ENCODE results near the gene NEURL1.

Gene NEURL1

DNA sequence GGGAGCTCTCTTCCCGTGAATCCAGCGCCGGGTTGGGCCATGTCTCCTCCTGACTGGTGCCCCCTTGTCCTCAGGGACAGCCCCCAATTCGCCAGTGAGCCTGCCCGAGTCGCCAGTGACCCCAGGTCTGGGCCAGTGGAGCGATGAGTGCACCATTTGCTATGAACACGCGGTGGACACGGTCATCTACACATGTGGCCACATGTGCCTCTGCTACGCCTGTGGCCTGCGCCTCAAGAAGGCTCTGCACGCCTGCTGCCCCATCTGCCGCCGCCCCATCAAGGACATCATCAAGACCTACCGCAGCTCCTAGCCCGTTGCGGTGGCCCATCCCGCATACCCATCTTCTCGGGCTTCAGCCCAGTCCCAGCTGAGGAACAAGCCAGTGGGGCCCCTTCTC lies 96.6 kb downstream of the NEURL1 start:
- no peaks in the 10 kb centered on the region for H3K9me3 ChIP-seq (ENCODE audit: control insufficient read depth, low read length)
- H3K4me3 ChIP-seq (ENCODE audit: extremely low read depth, insufficient read depth, low read length, poor library complexity, severe bottlenecking): no peak overlapping the region
- WGBS, 2 experiments (ENCODE audit: insufficient coverage in 2 of 2): 93 to 96% methylated on average over 16 to 20 of the region's 20 CpGs
- H3K4me1 ChIP-seq (ENCODE audit: control insufficient read depth, insufficient read depth, low read length, poor library complexity, severe bottlenecking): no peaks in the 10 kb centered on the region
- H3K36me3 ChIP-seq (ENCODE audit: control insufficient read depth, insufficient read depth, low read length): no peaks in the 10 kb centered on the region
- no peak overlapping the region for H3K27ac ChIP-seq (ENCODE audit: low read depth, low read length, severe bottlenecking)

GRCh38 chr10:103590744-103591291 lies 97.3 kb downstream of the NEURL1 start:
- Histone ChIP-seq H3K36me3 (ENCODE audit: control insufficient read depth, insufficient read depth, low read length) (no peaks in the 10 kb centered on the region), H3K4me1 (ENCODE audit: control insufficient read depth, insufficient read depth, low read length, poor library complexity, severe bottlenecking) (no peaks in the 10 kb centered on the region), H3K27ac (ENCODE audit: low read depth, low read length, severe bottlenecking) (no peak overlapping the region), H3K4me3 (ENCODE audit: extremely low read depth, insufficient read depth, low read length, poor library complexity, severe bottlenecking) (no peak overlapping the region), H3K9me3 (ENCODE audit: control insufficient read depth, low read length) (no peaks in the 10 kb centered on the region)
- WGBS, 2 experiments (ENCODE audit: insufficient coverage in 2 of 2): 87 to 98% methylated on average over 3 to 5 of the region's 6 CpGs

DNA sequence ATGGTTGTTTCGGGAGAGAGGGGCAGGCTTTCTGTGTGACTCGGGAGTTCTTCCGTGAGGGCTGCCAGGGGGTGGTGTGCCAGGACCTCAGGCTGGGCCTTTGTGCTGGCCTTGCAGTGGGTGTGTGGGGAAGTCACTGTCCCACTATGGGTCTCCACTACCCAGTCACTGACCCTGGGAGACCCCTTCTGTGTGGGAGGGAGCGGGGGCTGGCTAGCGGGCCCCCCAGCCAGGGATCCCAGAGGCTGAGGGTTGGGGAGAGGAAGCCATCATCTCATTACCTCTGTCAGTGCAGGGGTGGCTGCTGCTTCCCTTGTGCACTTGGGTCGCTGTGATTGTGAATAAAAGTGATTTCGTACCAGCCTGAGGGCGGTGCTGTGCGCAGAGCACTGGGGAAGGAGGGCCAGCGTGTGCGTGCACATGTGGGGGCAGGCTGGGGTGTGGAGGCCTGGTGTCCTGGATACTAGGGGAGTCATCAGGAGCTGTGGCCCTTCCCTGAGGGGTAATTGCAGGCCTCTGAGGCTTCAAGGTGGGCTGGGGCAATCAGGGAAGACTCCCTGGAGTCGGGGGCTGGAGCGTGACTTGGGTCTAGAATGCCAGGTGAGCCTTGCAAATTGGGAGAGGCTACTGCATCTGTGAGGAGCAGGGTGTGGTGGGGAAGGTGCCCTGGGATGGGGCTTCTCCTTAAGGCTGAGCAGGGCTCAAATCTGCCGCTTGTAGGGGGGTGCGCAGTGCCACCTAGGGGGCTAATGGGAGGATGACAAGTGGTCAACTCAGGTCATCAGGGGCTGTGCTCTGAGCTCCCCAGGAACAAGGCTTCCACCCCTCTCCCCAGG lies 98.9 kb downstream of the NEURL1 start:
- H3K4me3 ChIP-seq (ENCODE audit: extremely low read depth, insufficient read depth, low read length, poor library complexity, severe bottlenecking): no peak overlapping the region
- 78 to 80% methylated on average over 8 to 11 of the region's 15 CpGs for WGBS, 2 experiments (ENCODE audit: insufficient coverage in 2 of 2)
- no peaks in the 10 kb centered on the region for H3K9me3 ChIP-seq (ENCODE audit: control insufficient read depth, low read length)
- no peak overlapping the region for H3K27ac ChIP-seq (ENCODE audit: low read depth, low read length, severe bottlenecking)
- H3K4me1 ChIP-seq (ENCODE audit: control insufficient read depth, insufficient read depth, low read length, poor library complexity, severe bottlenecking): no peaks in the 10 kb centered on the region
- no peaks in the 10 kb centered on the region for H3K36me3 ChIP-seq (ENCODE audit: control insufficient read depth, insufficient read depth, low read length)

DNA sequence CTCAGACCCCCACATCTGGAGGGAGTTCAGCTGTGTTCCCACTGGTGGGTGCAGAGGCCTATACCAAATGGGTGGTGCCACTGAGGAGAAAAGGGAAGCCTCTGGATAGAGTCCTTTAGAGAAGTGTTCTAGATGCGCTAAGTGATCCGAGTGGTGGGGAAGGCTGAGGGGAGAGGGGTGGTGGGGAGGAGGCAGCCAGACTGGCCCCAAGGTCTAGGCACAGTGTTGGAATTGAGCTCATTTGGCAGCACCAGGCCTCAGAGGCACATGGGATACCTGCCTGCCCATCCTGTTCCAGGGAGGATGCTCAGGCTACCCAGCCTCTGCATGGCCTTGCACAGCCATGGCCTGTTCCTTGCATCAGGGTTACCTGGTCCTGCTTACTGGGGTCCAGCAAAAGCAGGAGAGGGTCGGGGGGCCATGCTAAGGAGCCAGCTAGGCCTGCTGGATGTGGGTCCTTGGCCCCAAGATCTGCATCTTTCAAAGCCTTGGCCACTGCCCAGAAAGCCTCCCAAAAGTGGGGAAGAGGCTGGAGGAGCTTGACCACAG lies 99.6 kb downstream of the NEURL1 start:
- Histone ChIP-seq H3K4me1 (ENCODE audit: control insufficient read depth, insufficient read depth, low read length, poor library complexity, severe bottlenecking) (no peaks in the 10 kb centered on the region), H3K4me3 (ENCODE audit: extremely low read depth, insufficient read depth, low read length, poor library complexity, severe bottlenecking) (no peak overlapping the region), H3K27ac (ENCODE audit: low read depth, low read length, severe bottlenecking) (no peak overlapping the region), H3K9me3 (ENCODE audit: control insufficient read depth, low read length) (no peaks in the 10 kb centered on the region), H3K36me3 (ENCODE audit: control insufficient read depth, insufficient read depth, low read length) (no peaks in the 10 kb centered on the region)
- WGBS, 2 experiments (ENCODE audit: insufficient coverage in 2 of 2): 68 to 77% methylated on average over 3 of the region's 3 CpGs

- WGBS, 2 experiments (ENCODE audit: insufficient coverage in 2 of 2): 94% methylated on average over 3 of the region's 4 CpGs; no CpG with 5 or more reads in 1 of the 2 experiments
- Histone ChIP-seq H3K9me3 (ENCODE audit: control insufficient read depth, low read length) (no peaks in the 10 kb centered on the region), H3K27ac (ENCODE audit: low read depth, low read length, severe bottlenecking) (no peak overlapping the region), H3K36me3 (ENCODE audit: control insufficient read depth, insufficient read depth, low read length) (peaks cover 9% of the 10 kb centered on the region), H3K4me3 (ENCODE audit: extremely low read depth, insufficient read depth, low read length, poor library complexity, severe bottlenecking) (no peak overlapping the region), H3K4me1 (ENCODE audit: control insufficient read depth, insufficient read depth, low read length, poor library complexity, severe bottlenecking) (peaks cover 3% of the 10 kb centered on the region)
Measured at GRCh38 chr10:103595933-103596726, 102.6 kb downstream of the NEURL1 start.

GRCh38 chr10:103597003-103597402 lies 103.5 kb downstream of the NEURL1 start:
- H3K4me3 ChIP-seq (ENCODE audit: extremely low read depth, insufficient read depth, low read length, poor library complexity, severe bottlenecking): no peak overlapping the region
- H3K36me3 ChIP-seq (ENCODE audit: control insufficient read depth, insufficient read depth, low read length): peaks cover 17% of the 10 kb centered on the region
- no peaks in the 10 kb centered on the region for H3K9me3 ChIP-seq (ENCODE audit: control insufficient read depth, low read length)
- no peak overlapping the region for H3K27ac ChIP-seq (ENCODE audit: low read depth, low read length, severe bottlenecking)
- WGBS, 2 experiments (ENCODE audit: insufficient coverage in 2 of 2): 73 to 83% methylated on average over 5 to 6 of the region's 6 CpGs
- peaks cover 3% of the 10 kb centered on the region for H3K4me1 ChIP-seq (ENCODE audit: control insufficient read depth, insufficient read depth, low read length, poor library complexity, severe bottlenecking)

DNA sequence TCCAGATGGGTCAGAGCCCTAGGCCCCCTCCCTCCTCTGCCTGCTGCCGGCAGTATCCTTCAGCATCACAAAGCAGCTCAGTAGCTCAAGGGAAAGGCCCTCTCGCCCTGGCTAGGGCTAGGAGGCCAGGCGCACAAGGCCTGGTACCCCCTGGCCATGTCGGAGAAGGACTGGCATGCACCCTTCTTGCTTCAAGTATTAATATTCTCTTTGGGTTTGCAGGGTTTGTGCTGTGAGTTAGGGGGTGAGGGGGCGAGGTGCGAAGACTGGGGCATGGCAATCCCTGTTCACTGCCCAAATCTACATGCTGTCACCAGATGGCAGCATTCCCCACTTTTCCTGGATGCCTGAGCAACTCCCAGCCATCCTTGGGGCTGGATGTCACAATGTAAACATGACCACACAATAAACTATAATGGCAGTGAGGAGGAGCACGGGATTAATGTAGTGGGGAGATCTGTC lies 105.2 kb downstream of the NEURL1 start:
- no peaks in the 10 kb centered on the region for H3K9me3 ChIP-seq (ENCODE audit: control insufficient read depth, low read length)
- H3K4me3 ChIP-seq (ENCODE audit: extremely low read depth, insufficient read depth, low read length, poor library complexity, severe bottlenecking): no peak overlapping the region
- 35 to 54% methylated on average over 2 to 6 of the region's 7 CpGs for WGBS, 2 experiments (ENCODE audit: insufficient coverage in 2 of 2)
- H3K4me1 ChIP-seq (ENCODE audit: control insufficient read depth, insufficient read depth, low read length, poor library complexity, severe bottlenecking): peaks cover 3% of the 10 kb centered on the region
- no peak overlapping the region for H3K27ac ChIP-seq (ENCODE audit: low read depth, low read length, severe bottlenecking)
- peaks cover 33% of the 10 kb centered on the region for H3K36me3 ChIP-seq (ENCODE audit: control insufficient read depth, insufficient read depth, low read length)

DNA sequence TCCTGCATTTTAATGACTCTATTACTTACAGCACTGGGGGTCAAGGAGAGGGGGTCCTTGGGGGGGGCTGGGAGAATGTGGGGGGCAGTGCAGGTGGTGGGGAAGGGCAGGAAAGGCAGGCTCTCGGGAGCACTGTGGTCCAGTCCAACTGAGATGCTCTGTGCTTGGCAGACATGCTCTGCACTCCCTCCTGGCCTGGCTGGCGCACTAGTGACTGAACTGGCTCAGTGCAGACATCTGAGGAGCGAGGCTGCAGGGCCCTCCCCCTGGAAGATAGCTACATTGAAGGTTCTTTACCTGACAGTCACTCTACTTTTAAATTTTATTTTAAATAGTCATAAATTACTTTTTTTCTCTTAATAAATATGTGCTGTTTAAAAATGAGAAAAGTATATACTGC lies 105.7 kb downstream of the NEURL1 start:
- Histone ChIP-seq H3K9me3 (ENCODE audit: control insufficient read depth, low read length) (no peaks in the 10 kb centered on the region), H3K4me3 (ENCODE audit: extremely low read depth, insufficient read depth, low read length, poor library complexity, severe bottlenecking) (no peak overlapping the region), H3K4me1 (ENCODE audit: control insufficient read depth, insufficient read depth, low read length, poor library complexity, severe bottlenecking) (peaks cover 3% of the 10 kb centered on the region), H3K36me3 (ENCODE audit: control insufficient read depth, insufficient read depth, low read length) (peaks cover 37% of the 10 kb centered on the region), H3K27ac (ENCODE audit: low read depth, low read length, severe bottlenecking) (no peak overlapping the region)
- 62 to 77% methylated on average over 2 of the region's 3 CpGs for WGBS, 2 experiments (ENCODE audit: insufficient coverage in 2 of 2)

DNA sequence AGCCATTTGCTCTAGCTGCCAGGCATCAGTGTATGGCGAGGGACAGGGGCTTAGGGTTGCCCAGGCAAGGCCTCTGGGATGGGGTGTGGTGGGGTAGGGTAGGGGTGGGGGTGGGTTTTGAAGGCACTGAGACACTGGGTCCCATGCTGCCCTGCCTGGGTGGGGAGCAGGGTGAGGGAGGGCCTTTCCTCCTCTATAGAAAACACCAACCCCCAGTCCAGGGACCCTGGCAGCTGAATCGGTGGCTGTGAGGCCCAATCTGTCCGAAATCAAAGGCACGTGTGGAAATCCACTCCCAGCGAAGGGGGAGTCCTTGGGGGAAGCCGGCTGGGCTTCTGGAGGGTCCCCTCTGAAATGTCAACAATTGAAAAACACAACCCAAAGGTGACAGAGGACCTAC lies 106.4 kb downstream of the NEURL1 start:
- Histone ChIP-seq H3K4me1 (ENCODE audit: control insufficient read depth, insufficient read depth, low read length, poor library complexity, severe bottlenecking) (peaks cover 3% of the 10 kb centered on the region), H3K27ac (ENCODE audit: low read depth, low read length, severe bottlenecking) (no peak overlapping the region)
- WGBS, 2 experiments (ENCODE audit: insufficient coverage in 2 of 2): 95 to 97% methylated on average over 5 to 6 of the region's 6 CpGs

GRCh38 chr10:103600325-103600724 lies 106.8 kb downstream of the NEURL1 start:
- peaks cover 3% of the 10 kb centered on the region for H3K4me1 ChIP-seq (ENCODE audit: control insufficient read depth, insufficient read depth, low read length, poor library complexity, severe bottlenecking)
- H3K4me3 ChIP-seq (ENCODE audit: extremely low read depth, insufficient read depth, low read length, poor library complexity, severe bottlenecking): no peak overlapping the region
- 90 to 95% methylated on average over 6 of the region's 6 CpGs for whole genome bisulfite sequencing, 2 experiments (ENCODE audit: insufficient coverage in 2 of 2)
- no peaks in the 10 kb centered on the region for H3K9me3 ChIP-seq (ENCODE audit: control insufficient read depth, low read length)
- no peak overlapping the region for H3K27ac ChIP-seq (ENCODE audit: low read depth, low read length, severe bottlenecking)
- H3K36me3 ChIP-seq (ENCODE audit: control insufficient read depth, insufficient read depth, low read length): peaks cover 48% of the 10 kb centered on the region

More for the DNA sequence above, 106.4 kb downstream of the NEURL1 start:
- H3K36me3 ChIP-seq (ENCODE audit: control insufficient read depth, insufficient read depth, low read length): peaks cover 44% of the 10 kb centered on the region
- H3K9me3 ChIP-seq (ENCODE audit: control insufficient read depth, low read length): no peaks in the 10 kb centered on the region
- no peak overlapping the region for H3K4me3 ChIP-seq (ENCODE audit: extremely low read depth, insufficient read depth, low read length, poor library complexity, severe bottlenecking)
